HG02763 (cell line): ENCODE measurements around the gene SRSF10.
A peak's percentile ranks its signal among the peaks of the same experiment; 100 is the strongest.
"Not testable (repeated sequence)": the region's sequence is repeated elsewhere in the genome, so short reads cannot be mapped to it uniquely, and the experiment has no call there.

Source experiments
- ATAC-seq: cut with Tn5 transposase; IDR thresholded peaks from one replicate; pipeline ENCODE4 v1.9.1; 2021; ENCODE audit warnings: mild to moderate bottlenecking, moderate library complexity; ENCODE audit not compliant: unreplicated experiment

SRSF10 gene

DNA sequence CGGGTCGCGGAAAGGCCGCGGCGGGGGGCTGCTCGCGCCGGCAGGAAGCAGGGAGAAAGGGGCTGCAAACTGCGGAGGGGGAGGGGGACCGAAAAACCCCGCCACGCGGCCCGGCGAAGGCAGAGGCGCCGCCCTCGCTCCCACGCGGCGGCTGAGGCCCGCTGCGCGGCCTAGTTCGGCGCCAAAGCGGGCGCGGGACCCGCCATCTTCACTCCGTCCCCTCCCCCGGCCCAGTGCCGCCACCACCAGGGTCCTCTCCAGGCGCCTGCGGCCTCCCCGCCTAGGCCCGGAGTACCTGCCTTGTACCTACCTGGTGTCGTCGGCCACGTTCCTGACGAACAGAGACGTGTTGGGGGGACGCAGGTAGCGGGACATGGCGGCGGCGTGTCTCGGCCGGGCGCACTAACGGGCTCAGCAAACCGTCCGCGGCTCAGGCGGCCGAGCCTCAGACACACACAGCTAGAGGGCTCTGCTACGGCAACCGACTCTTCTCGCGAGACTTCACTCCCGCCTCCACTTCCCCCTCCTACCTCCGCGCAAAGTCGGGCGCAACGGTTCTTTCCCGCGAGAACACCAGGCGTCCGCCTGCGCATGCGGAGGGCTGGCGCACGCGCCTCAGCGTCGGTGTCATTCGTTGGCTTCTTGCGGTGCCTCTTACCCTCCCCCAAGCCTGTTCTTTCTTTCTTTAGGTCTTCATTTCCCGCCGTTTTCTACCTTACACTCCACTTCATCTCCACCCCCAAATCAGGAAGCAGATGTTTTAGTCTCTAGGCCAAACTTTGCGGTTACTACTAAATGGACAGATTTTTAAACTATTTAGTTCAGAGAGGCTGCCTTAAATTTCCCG lies at the start of gene SRSF10:
SRSF10 (minus strand) TSS at position 447 of the 847 bp plus-strand sequence; CDS start at position 375, 72 bp downstream.
- peak; percentile 85 for ATAC-seq

DNA sequence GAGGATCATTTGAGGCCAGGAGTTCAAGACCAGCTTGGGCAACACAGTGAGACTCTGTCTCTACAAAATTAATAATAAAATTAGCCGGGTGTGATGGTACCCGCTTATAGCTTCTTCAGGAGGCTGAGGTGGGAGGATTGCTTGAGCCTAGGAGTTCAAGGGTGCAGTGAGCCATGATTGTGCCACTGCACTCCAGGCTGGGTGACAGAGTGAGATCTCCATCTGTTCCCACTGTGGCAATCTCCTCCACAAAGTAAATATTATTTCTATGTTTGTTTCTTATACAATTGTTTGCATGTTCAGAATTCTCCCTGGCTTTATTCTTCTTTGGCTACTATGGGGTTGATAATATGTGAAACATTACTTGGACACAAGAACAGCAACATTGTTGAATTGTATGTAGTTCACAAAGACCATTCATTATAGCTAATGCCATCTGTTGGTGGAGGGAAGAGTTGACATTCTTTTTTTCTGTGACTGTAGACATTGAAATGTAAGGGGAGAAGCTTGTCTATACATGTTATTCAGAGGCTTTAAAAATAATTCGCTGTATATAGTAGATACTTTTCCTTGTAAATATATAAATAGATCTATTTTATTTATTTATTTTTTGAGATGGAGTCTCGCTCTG lies 47.8 kb upstream of the SRSF10 start:
- no peak for ATAC-seq

DNA sequence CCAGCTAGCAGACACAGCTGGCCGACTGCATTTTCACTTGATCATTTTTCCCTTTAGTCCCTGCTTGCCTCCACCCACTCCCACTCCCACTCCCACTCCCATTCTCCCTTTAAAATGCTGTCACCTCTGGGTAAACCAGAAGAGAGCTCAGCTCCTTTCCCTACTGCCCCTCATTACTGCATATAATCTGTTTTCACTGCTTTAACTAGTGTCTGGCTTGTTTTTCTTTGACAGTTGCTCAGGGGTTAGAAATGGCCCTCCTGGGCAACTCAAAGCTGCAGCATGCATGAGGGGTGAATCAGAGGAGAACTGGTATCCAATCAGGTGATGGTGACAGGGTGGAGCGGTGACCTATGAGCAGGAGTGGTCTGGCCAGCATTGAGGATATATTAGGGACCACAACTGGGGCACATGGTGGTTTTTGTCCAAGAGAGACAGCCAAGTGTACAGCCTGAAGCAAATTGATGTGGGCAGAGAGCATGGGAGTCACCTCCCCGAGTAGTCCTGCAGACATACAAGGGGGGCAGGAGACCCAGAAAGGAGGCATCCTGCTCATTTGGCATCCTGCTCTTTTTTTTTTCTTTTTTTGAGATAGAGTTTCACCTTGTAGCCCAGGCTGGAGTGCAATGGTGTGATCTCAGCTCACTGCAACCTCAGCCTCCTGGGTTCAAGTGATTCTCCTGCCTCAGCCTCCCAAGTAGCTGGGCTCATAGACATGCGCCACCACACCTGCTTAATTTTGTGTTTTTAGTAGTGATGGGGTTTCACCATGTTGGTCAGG lies 42.6 kb upstream of the SRSF10 start:
- no peak for ATAC-seq

DNA sequence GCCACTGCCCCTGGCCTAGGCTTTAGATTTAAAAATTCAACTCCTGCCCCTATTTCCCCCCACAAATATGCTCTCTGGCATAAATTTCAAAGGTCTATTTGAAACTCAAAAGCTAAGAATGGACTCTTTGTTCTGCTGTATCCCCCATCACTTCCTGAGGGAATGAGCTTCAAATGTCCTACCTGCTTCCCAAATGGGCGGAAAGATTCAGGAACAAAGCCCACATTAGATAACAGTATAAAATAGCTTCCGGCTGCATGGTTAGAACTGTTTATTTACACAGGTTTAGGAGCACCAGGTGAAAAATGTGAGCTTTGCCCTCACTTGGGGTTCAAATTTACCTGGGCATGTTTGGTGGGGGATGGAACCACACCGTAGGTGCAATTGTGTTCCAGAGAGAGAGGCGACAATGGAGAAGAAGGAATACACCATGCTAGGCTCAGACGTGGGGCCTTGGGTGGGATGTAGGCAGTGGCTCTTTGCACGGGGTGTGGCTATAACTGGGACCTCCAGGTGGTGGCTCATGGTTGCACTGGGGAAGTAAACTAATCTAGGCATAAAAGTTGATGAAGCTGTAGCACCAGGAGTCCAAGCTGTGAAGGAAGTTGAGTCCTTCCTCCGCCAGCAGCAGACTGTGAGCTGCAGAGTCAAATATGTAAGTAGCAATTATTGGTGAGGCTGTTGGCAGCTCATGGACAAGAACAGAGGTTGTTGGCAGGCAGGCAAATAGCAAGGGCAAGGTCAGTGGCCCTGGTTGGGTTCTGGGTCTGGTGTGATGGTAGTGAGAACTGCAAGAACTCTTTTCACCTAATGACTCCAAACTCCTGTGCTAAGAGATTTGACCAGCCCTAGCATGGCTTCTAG lies 41.5 kb upstream of the SRSF10 start:
- ATAC-seq, result no peak

DNA sequence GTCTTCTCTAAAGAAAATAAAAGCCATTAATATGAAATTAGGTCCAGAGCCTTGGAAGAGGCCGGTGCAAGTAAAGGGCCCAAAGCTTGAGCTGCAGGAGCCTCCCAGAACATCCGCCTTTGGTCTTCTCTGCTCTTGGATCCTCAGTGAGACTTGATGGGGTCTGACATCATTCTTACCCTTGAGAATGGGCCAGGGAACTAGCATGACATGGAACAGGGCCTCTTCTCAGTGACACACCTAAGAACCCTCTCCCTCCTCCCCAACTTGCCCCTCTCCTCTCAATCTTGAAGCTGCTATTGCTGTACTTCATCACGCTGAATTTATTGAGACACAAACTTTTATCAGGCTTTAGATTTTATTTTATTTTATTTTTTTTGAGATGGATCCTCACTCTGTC lies 40.3 kb upstream of the SRSF10 start:
- ATAC-seq, result no peak

DNA sequence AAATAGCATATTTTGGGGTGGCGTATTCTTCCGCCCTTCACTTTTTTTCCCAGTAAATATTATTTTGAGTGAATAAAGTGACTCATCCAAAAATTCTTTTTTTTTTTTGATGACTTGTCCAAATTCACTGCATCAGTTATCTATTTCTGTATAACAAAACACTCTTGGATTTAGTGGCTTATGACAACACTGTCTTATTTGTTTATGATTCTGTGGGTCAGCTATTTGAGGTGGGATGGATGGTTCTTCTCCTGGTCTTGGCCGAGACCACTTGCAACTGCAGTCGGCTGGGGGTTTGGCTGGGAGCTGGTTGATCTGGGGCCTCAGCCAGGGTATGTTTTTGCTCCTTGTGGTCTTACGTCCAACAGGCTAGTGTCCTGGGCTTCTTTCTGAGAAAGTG lies 39.9 kb upstream of the SRSF10 start:
- ATAC-seq, result no peak

DNA sequence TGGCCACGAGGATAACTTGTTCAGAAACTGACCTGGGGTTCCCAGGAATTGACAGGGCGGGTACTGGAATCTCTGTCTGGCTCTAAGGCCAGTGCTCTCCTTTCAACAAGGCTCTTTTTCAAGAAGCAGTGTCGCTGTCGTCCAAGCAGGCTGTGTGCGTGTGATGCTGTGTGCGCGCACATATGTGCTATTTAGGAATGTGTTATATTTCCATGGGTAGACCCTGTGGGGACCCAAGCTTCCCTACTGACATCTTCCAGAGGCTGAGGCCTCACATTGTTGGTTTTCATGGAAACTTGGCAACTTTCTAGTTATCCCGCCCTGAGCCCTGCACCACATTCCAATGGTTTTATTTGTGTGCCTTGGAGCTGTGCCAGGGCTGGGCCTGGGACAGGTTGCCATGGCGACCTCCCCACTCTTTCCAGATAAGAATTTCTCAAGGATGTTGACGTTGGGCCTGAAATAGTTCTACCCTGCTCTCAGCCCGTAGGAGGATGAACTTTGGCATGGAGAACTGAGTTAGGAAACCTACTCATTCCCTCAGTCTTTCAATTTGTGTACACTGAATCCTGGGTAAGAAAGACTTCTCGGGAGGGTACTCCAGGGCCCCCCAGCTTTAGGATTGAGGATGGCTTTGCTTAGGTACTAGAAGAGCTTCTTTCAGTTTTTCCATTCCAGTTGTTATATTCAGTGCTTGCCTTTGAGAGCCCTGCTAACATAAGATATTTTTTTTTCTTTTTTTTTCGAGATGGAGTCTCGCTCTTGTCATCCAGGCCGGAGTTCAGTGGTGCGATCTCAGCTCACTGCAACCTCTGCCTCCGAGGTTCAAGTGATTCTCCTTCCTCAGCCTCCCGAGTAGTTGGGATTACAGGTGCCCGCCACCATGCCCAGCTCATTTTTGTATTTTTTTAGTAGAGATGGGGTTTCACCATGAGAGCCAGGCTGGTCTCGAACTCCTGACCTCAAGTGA lies 38.8 kb upstream of the SRSF10 start:
- no peak for ATAC-seq

DNA sequence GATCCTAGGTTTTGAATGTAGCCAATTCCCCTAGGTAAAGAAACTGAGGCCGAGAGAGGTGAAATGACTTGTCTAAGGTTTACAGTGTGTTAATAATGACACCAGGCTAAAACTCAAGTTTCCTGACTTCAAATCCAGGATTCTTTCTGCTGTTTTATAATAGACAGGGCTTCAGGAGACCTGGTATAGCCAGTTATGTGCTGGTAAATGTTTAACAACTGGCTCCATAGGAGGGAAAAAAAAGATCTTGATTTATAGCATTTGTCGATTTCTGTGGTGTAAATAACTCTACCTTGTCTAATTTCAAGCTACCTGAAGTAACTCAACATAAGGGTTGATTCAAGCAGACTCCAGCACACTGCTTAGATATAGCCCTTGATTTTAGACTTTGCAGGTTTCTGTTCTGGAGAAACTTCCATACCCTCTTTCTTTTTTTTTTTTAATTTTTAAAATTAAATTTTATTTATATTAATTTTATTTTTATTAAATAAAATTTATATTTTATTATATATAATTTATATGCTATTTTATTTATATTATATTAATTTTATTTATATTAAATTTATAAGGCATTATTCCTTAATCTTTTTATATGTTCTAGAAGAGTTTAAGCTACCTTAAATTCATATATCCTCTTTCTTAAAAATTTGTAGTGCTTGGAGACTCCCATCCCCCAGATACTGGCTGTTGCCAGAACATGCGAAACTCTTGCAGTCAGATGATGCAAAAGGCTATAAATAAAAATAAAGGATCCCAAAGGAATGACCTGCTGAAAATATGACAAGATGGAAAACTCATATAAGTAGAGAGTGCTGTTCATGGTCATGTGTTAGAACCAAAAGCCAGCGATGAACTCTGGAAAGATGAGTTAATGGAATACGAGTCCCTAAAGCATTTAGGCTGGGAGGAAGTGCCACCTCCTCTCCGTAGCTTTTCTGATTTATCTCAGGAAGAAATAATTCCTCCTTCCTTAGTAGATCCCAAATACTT lies 35.4 kb upstream of the SRSF10 start:
- ATAC-seq, result no peak

DNA sequence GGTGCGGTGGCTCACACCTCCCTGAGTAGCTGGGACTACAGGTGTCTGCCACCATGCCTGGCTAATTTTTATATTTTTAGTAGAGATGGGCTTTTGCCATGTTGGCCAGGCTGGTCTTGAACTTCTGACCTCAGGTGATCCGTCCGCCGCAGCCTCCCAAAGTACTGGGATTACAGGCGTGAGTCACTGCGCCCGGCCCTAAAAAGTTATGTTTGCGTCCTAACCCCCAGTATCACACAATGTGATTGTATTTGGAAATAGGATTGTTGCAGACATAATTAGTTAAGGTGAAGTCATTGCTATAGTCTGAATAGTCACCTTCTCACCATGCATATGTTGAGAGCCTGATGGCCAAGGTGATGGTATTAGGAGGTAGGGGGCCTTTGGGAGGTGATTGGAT lies 32.8 kb upstream of the SRSF10 start:
- ATAC-seq, result not testable (repeated sequence)

DNA sequence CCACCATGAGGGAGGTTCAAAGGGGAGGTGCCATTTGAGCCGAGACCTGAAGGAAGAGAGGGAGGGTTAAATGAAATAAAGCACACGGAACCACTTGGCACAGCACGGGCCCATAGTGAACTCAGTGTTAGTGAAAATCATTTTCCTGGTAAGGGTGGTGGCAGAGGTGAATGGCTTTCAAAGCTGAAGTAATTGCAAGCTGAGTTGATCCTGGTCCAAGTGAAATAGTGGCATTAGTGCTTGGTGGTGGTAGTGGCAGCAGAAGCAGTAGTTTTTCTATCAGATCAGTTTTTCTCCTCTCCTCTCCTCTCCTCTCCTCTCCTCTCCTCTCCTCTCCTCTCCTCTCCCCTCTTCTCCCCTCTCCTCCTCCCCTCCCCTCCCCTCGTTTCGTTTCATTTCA lies 30.5 kb upstream of the SRSF10 start:
- no peak for ATAC-seq

DNA sequence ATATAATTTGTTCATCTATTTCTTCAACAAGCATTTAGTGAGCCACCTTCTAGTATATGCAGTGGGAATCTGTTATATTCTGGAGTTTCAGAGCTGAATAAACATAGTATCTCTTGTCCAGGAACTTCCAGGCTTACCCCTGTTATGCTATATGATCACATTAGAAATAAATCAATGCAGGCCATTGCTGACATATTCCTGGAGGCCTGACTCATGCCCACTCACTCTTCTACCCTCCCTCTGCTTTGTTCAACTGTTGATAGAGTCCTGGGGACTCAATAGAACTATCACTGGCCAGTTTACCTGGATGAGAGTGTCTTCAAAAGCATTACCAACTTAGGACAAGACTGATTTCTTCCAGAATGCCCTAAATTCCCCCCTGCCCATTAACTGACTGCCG lies 29.3 kb upstream of the SRSF10 start:
- no peak for ATAC-seq

DNA sequence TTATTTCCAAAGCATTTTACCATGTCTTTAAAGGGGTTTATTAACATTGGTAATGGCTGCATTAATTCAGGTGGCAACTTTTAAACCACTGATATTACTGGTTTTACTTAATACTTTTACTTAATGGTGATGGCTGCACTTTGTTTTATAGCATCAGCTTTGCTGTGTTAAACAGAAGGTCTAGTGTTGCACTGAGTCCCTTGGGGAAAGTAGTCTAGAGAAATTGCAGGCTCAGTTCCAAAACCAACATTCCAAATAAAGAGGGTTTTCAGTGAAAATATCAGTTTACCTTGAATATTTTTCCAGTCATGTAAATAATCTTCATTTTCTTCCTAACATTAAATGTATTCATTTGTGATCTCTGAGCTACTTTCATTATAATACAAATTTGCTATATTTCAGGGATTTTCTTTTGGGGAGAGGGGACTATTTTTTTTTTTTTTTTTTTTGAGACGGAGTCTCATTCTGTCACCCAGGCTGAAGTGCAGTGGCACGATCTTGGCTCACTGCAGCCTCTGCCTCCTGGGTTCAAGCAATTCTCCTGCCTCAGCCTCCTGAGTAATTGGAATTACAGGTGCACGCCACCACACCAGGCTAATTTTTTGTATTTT lies 28.6 kb upstream of the SRSF10 start:
- not testable (repeated sequence) for ATAC-seq

DNA sequence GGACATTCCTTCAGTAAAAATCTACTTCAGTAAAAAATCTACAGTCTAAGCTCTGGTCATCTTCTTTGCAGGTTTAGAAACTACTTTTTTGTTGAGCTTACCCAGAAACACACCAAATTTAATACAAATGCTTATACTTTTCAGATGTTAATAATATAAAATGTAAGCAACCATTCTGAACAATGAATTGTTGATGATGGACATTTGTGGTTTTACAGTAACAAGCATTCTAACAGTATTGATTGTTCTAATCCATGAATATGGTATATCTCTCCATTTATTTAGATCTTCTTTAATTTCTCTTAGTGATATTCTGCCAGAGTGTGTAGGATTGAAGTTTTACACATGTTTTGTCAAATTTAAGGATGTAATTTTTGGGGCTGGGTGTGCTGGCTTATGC lies 27.0 kb upstream of the SRSF10 start:
- no peak for ATAC-seq

DNA sequence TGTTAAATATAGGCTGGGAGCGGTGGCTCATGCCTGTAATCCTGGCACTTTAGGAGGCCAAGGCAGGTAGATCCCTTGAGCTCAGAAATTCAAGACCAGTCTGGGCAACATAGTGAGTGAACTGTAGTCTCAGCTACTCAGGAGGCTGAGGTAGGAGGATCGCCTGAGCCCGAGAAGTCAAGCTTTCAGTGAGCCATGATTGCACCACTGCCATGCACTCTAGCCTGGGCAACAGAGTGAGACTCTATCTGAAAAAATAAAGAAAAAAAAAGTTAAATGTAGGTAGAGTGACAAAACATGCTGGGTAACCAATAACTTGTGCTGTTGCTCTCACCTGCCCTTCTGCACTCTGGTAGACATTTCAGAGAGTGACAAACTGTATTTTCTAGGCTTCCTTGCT lies 25.0 kb upstream of the SRSF10 start:
- no peak for ATAC-seq

DNA sequence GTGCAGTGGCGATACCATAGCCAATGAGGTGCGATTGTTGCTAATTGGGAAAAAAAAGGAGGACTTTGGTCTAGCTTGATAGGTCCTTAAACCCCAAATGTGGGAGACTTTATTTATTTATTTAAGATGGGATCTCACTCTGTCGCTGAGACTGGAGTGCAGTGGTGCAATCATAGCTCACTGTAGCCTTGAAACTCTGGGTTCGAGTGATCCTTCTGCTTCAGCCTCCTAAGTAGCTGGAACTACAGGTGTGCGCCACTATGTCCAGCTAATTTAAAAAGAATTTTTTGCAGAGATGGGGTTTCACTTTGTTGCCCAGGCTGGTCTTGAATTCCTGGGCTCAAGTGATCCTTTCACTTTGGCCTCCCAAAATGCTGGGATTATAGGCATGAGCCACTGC lies 24.0 kb upstream of the SRSF10 start:
- no peak for ATAC-seq

DNA sequence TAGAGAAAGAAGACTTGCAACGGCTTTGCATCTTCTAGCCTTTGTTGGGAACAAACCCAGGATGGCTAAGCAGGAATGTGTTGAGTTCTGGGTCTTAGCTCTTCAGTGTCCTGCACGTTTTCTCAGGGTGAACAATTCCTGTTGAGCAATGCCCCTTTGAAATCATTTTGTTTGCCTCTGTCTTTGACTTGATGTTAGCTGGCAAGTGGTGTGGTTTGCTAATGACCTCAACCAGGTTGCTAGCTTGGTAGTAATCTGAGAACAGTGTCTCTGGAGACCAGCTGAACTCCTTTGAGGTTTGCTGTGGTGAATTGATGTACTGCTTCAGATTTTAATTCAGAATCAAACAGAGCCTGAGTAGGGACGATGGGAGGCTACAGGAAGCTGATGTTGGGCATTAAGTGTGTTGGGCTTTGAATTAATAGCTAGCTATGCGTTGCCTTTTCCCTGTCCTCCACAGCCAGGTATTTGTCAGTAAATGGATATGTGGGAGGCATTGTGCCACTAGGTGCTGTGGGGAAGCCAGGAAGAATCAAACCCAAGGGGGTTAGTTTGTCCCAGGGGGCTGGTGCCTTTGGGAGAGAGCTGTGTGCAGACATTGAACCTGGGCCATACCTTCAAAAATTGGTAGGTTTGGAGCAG lies 23.3 kb upstream of the SRSF10 start:
- ATAC-seq, result no peak

DNA sequence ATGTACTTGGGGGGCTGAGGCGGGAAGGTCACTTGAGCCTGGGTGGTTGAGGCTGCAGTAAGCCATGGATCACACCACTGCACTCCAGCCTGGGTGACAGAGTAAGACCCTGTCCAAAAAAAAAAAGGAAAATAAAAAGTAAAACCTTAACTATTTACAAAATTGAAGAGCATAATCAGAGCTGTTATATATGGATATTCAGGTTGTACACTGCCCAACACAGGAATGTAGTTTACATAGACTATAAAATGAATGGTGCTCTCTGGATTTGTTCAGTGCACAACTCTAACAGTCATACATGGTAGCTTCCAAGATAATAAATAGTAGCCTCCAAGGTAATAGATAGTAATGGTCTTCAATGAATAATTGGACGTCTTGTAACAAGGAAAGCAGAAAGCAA lies 22.6 kb upstream of the SRSF10 start:
- ATAC-seq, result no peak
